ENCODE results near the gene KPNA6. TPM values are rescaled to one million over a fixed set of nuclear protein-coding genes. Genes with fewer than 3 reads are reported as not detected.
A peak's percentile ranks its signal among the peaks of the same experiment; 100 is the strongest.

KPNA6 gene
- total and polyA plus RNA-seq, 2 of the 13 experiments (the other 11 are each of a cell fraction or from before 2014, with no cell fraction given), result 22.0 to 47.5 TPM

- TF ChIP-seq, protein P1, sequence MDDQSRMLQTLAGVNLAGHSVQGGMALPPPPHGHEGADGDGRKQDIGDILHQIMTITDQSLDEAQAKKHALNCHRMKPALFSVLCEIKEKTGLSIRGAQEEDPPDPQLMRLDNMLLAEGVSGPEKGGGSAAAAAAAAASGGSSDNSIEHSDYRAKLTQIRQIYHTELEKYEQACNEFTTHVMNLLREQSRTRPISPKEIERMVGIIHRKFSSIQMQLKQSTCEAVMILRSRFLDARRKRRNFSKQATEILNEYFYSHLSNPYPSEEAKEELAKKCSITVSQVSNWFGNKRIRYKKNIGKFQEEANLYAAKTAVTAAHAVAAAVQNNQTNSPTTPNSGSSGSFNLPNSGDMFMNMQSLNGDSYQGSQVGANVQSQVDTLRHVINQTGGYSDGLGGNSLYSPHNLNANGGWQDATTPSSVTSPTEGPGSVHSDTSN (CRISPR knock-in tag; IDR thresholded peaks at IDR 0.05; ENCODE audit: borderline replicate concordance), result no peak
- TF ChIP-seq MBD4 (IDR thresholded peaks at IDR 0.05; ENCODE audit: borderline replicate concordance, low read length) (no peak), ZNF720 (CRISPR knock-in tag; IDR thresholded peaks at IDR 0.05) (no peak), ZNF776 (CRISPR knock-in tag; IDR thresholded peaks at IDR 0.05) (0 out of 2 replicates have a peak, but pooled peaks have one; percentile 58), ZNF276 (CRISPR knock-in tag; IDR thresholded peaks at IDR 0.05; ENCODE audit: low read depth) (no peak; the same call in 1 of the 2 replicates), HDAC6 (IDR thresholded peaks at IDR 0.05; ENCODE audit: low read depth, low read length) (no peak), ZNF205 (CRISPR knock-in tag; IDR thresholded peaks at IDR 0.05) (no peak), ZNF20 (CRISPR knock-in tag; IDR thresholded peaks at IDR 0.05) (no peak), ZEB1 (IDR thresholded peaks at IDR 0.05; ENCODE audit: insufficient replicate concordance, low read depth) (no peak), AHR (CRISPR knock-in tag; IDR thresholded peaks at IDR 0.05) (no peak), ZSCAN25 (CRISPR knock-in tag; IDR thresholded peaks at IDR 0.05) (no peak), ZBTB26 (CRISPR knock-in tag; IDR thresholded peaks at IDR 0.05; ENCODE audit: borderline replicate concordance) (no peak), ZKSCAN1 (IDR thresholded peaks at IDR 0.05; ENCODE audit: low read length) (no peak)
- TF ChIP-seq, protein P2, sequence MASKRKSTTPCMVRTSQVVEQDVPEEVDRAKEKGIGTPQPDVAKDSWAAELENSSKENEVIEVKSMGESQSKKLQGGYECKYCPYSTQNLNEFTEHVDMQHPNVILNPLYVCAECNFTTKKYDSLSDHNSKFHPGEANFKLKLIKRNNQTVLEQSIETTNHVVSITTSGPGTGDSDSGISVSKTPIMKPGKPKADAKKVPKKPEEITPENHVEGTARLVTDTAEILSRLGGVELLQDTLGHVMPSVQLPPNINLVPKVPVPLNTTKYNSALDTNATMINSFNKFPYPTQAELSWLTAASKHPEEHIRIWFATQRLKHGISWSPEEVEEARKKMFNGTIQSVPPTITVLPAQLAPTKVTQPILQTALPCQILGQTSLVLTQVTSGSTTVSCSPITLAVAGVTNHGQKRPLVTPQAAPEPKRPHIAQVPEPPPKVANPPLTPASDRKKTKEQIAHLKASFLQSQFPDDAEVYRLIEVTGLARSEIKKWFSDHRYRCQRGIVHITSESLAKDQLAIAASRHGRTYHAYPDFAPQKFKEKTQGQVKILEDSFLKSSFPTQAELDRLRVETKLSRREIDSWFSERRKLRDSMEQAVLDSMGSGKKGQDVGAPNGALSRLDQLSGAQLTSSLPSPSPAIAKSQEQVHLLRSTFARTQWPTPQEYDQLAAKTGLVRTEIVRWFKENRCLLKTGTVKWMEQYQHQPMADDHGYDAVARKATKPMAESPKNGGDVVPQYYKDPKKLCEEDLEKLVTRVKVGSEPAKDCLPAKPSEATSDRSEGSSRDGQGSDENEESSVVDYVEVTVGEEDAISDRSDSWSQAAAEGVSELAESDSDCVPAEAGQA (IDR thresholded peaks at IDR 0.05; ENCODE audit: low read depth), result no peak; the same call in 1 of the 2 replicates
- TF ChIP-seq, protein P2 (CRISPR knock-in tag; IDR thresholded peaks at IDR 0.05; ENCODE audit: borderline replicate concordance), result no peak
- TF ChIP-seq, protein P3, sequence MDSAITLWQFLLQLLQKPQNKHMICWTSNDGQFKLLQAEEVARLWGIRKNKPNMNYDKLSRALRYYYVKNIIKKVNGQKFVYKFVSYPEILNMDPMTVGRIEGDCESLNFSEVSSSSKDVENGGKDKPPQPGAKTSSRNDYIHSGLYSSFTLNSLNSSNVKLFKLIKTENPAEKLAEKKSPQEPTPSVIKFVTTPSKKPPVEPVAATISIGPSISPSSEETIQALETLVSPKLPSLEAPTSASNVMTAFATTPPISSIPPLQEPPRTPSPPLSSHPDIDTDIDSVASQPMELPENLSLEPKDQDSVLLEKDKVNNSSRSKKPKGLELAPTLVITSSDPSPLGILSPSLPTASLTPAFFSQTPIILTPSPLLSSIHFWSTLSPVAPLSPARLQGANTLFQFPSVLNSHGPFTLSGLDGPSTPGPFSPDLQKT (CRISPR knock-in tag; IDR thresholded peaks at IDR 0.05; ENCODE audit: borderline replicate concordance), result no peak
- TF ChIP-seq, protein P4, sequence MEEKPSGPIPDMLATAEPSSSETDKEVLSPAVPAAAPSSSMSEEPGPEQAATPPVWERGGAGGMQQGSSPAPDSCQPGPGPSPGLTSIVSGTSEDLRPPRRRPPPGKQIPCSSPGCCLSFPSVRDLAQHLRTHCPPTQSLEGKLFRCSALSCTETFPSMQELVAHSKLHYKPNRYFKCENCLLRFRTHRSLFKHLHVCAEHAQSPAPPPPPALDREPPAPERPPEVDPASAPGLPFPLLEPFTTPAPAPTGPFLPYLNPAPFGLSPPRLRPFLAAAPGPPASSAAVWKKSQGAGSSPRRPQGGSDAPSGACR (CRISPR knock-in tag; IDR thresholded peaks at IDR 0.05), result peak; percentile 35; the same call in 1 of the 2 replicates
Measured at GRCh38 chr1:32221980-32222755, 114.3 kb downstream of the KPNA6 start, which contains the start of the genes EIF3I and TMEM234 (continued).
